Endothelial cell of umbilical vein (primary cell): Measurements from ENCODE around the gene ARPC1A. TPM values are rescaled to one million over a fixed set of nuclear protein-coding genes. Genes with fewer than 3 reads are reported as not detected.

Experiments used
- BruUV-seq: library from RNA; stranded (reverse); fragments of 400-500 nt; replicated peaks from 2 replicates; lab custom pipeline; 2021; lab: Mats Ljungman, UMichigan
- CTCF ChIA-PET: fragments of 300-600, 350-600 bp; sonication (Branson Sonifier 250); formaldehyde crosslinking; loops from one replicate; lab custom pipeline; 2021; ENCODE audit warnings: antibody characterized with exemption, inconsistent platforms; lab: Charles Lee
- POLR2A ChIA-PET: fragments of 300-600, 350-600 bp; sonication (Branson Sonifier 250); formaldehyde crosslinking; loops from one replicate; lab custom pipeline; 2021; ENCODE audit warnings: antibody characterized with exemption, inconsistent platforms; lab: Charles Lee
- DNase-seq: peaks from one replicate; pipeline ENCODE4 v3.0.0-alpha.2; 2011; ENCODE audit warnings: low read depth, low spot score
- FAIRE-seq: peaks from 2 replicates; lab custom pipeline; 2011; peaks lifted over from hg19 to GRCh38; lab: Jason Lieb, UNC
- H2AFZ ChIP-seq: 2 replicates; pipeline ENCODE4 v1.6.0; 2012; ENCODE audit warnings: low read depth, low read length, control low read depth, inconsistent platforms
- H3K27ac ChIP-seq: 2 replicates; pipeline ENCODE4 v1.5.1; 2011; ENCODE audit warnings: low read depth, mild to moderate bottlenecking, control low read depth, low read length, moderate library complexity; ENCODE audit not compliant: insufficient read depth
- H3K27me3 ChIP-seq, 2 experiments: 2 replicates each; pipeline versions ENCODE4 v1.6.0 to v1.6.1; 2011; ENCODE audit warnings: low read length in 2 of 2, mixed read lengths in 1 of 2; ENCODE audit not compliant: control insufficient read depth in 2 of 2, insufficient read depth in 2 of 2
- H3K36me3 ChIP-seq, 2 experiments: 2 replicates in 1 of 2; 3 replicates in 1 of 2; pipeline ENCODE4 v1.5.1; 2011; ENCODE audit warnings: low read length in 2 of 2, mild to moderate bottlenecking in 1 of 2, moderate library complexity in 1 of 2; ENCODE audit not compliant: control insufficient read depth in 2 of 2, insufficient read depth in 2 of 2; ENCODE audit errors: extremely low read depth in 1 of 2
- H3K4me1 ChIP-seq: 3 replicates; pipeline ENCODE4 v1.5.1; 2011; ENCODE audit warnings: mild to moderate bottlenecking, low read length; ENCODE audit not compliant: control insufficient read depth, insufficient read depth; ENCODE audit errors: extremely low read depth
- H3K4me2 ChIP-seq: 2 replicates; pipeline ENCODE4 v1.6.1; 2011; ENCODE audit warnings: low read length, control low read depth, mixed read lengths; ENCODE audit not compliant: insufficient read depth
- H3K4me3 ChIP-seq, 3 experiments: fragments of 200-600 bp in 1 of 3; sonication (generic), shearing (Covaris generic) in 1 of 3; replicated peaks in 1 of 3; 2 replicates each; pipeline ENCODE4 v1.5.1; 2011 to 2016; ENCODE audit warnings: control low read depth in 3 of 3, low read length in 3 of 3, mild to moderate bottlenecking in 2 of 3, inconsistent platforms in 1 of 3, low read depth in 1 of 3, moderate library complexity in 1 of 3; ENCODE audit not compliant: insufficient read depth in 1 of 3
- H3K79me2 ChIP-seq: 2 replicates; pipeline ENCODE4 v1.6.0; 2012; ENCODE audit warnings: low read length, inconsistent platforms; ENCODE audit not compliant: control insufficient read depth, insufficient read depth
- H3K9ac ChIP-seq: replicated peaks from 2 replicates; pipeline ENCODE3; 2011; ENCODE audit warnings: low read length, control low read depth; ENCODE audit not compliant: insufficient read depth; ENCODE audit errors: extremely low read depth
- H3K9me1 ChIP-seq: replicated peaks from 3 replicates; pipeline ENCODE4 v1.6.0; 2011; ENCODE audit warnings: mild to moderate bottlenecking, low read length; ENCODE audit not compliant: control insufficient read depth, insufficient read depth; ENCODE audit errors: extremely low read depth
- H3K9me3 ChIP-seq: replicated peaks from 2 replicates; pipeline ENCODE4 v1.5.1; 2012; ENCODE audit warnings: low read length, inconsistent platforms; ENCODE audit not compliant: control insufficient read depth, insufficient read depth
- H4K20me1 ChIP-seq: replicated peaks from 2 replicates; pipeline ENCODE3; 2011; ENCODE audit warnings: mild to moderate bottlenecking, low read length; ENCODE audit not compliant: control insufficient read depth, insufficient read depth; ENCODE audit errors: extremely low read depth
- EZH2 ChIP-seq: IDR thresholded peaks from 2 replicates; pipeline ENCODE4 v1.6.1; 2012; ENCODE audit warnings: borderline replicate concordance, low read depth, mild to moderate bottlenecking, moderate library complexity, low read length, inconsistent platforms; ENCODE audit not compliant: severe bottlenecking
- FOS ChIP-seq: IDR thresholded peaks from 2 replicates; pipeline ENCODE4 v1.6.1; 2011; ENCODE audit warnings: mild to moderate bottlenecking, low read length, moderate library complexity, borderline replicate concordance; ENCODE audit not compliant: insufficient read depth
- GATA2 ChIP-seq: IDR thresholded peaks from 2 replicates; pipeline ENCODE4 v1.7.0; 2011; ENCODE audit warnings: low read depth, mild to moderate bottlenecking, moderate library complexity, mixed read lengths, low read length; ENCODE audit not compliant: insufficient read length, insufficient read depth
- JUN ChIP-seq: IDR thresholded peaks from 2 replicates; pipeline ENCODE4 v1.6.1; 2011; ENCODE audit warnings: borderline replicate concordance, low read depth; ENCODE audit not compliant: insufficient read length, insufficient read depth
- MYC ChIP-seq: IDR thresholded peaks from one replicate; pipeline ENCODE4 v1.6.1; 2011; ENCODE audit warnings: mild to moderate bottlenecking, low read depth, low read length
- POLR2A ChIP-seq: IDR thresholded peaks from 2 replicates; pipeline ENCODE4 v1.6.1; 2012; ENCODE audit warnings: low read depth, mild to moderate bottlenecking, control low read depth, low read length
- POLR2AphosphoS5 ChIP-seq: IDR thresholded peaks from 2 replicates; pipeline ENCODE4 v1.6.1; 2012; ENCODE audit warnings: low read depth, mild to moderate bottlenecking, control low read depth, low read length, moderate library complexity; ENCODE audit not compliant: insufficient read depth
- dilution Hi-C: fragments of 300-500 bp; cut with MboI; formaldehyde crosslinking; loops from one replicate; pipeline ENCODE4 v1.15.0; 2019; ENCODE audit warnings: low sequenced_read_pairs; ENCODE audit not compliant: extremely low pct_ligation_motif_present
- intact Hi-C: fragments of 100-400 bp; cut with micrococcal nuclease; formaldehyde crosslinking; loops from one replicate; pipeline ENCODE4 v1.10.0; 2022
- polyA plus RNA-seq, 4 experiments: library from polyadenylated mRNA; depleted of rRNA in 3 of 4; stranded (reverse) in 3 of 4; unstranded in 1 of 4; fragments of >200 nt; gene quantifications; 2 replicates each; pipeline versions ENCODE4 v1.2.1 to v1.2.3, GENCODE V29; 2011 to 2012; ENCODE audit warnings: missing spikeins in 1 of 4
- total RNA-seq: library from RNA; stranded (reverse); gene quantifications from 2 replicates; pipeline ENCODE4 v1.2.3, GENCODE V29; 2021
- TF ChIP-seq, protein P1 (sequence below), 2 donors: IDR thresholded peaks; 1 replicate in 1 of 2; 2 replicates in 1 of 2; pipeline ENCODE4 v1.5.1; 2011; ENCODE audit warnings: low read length in 2 of 2, mild to moderate bottlenecking in 2 of 2, moderate library complexity in 2 of 2, control low read depth in 1 of 2, inconsistent platforms in 1 of 2, low read depth in 1 of 2; ENCODE audit not compliant: insufficient read depth in 1 of 2; ENCODE audit errors: extremely low read depth in 1 of 2
- TF ChIP-seq, protein P2 (sequence below): IDR thresholded peaks from 2 replicates; pipeline ENCODE4 v1.6.1; 2011; ENCODE audit not compliant: insufficient read depth, insufficient read length

ARPC1A gene
- total and polyA plus RNA-seq, 2 donors (not counting 3 experiments of a cell fraction or from before 2014, with no cell fraction given): 200 to 243 TPM

DNA sequence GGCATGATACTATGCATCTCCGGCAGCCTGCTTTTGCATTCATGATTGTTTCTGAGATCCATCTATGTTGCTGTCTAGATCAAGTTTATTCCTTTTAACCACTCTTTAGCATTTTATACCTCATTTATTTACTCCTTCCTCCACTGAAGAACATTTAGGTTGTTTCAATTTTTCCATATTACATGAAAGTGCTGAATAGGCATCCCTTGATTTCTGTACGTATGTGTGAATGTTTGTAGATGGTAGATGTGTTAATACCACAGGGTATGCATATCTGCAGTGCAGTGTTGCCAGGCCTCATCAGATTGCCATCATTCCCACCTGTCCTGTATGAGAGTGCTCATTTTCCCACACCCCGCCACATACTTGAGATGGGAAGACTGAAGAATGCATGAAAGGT is 13.9 kb downstream of the ARPC1A start:
- BruUV-seq: no TSS peak
- dilution Hi-C loops (no loop called here), intact Hi-C loops (no loop called here)
- Histone ChIP-seq H3K27ac (no peak overlapping the region), H3K79me2 (peaks cover 6% of the 10 kb centered on the region), H3K27me3 (no peaks in the 10 kb centered on the region), H2AFZ (no peak overlapping the region), H3K4me2 (no peak overlapping the region), H3K9me1 (no peaks in the 10 kb centered on the region), H3K4me1 (no peaks in the 10 kb centered on the region), H3K36me3 (peaks cover 21 to 29% of the 10 kb centered on the region in 2 experiments), H4K20me1 (peaks cover 2% of the 10 kb centered on the region), H3K9ac (no peak overlapping the region), H3K4me3 (no peak overlapping the region), H3K9me3 (no peaks in the 10 kb centered on the region)
- DNase-seq (no peak), FAIRE-seq (no peak)
- POLR2A ChIA-PET: no interaction called here
- CTCF ChIA-PET: interaction anchor here (0.7 kb wide), 1 partner anchor 25 kb away, joined by 3 read pairs; no protein-coding TSS in a partner anchor
- TF ChIP-seq POLR2A (no peak), JUN (no peak), EZH2 (no peak), POLR2AphosphoS5 (no peak), FOS (no peak), GATA2 (no peak), MYC (no peak)
- TF ChIP-seq, protein P1, sequence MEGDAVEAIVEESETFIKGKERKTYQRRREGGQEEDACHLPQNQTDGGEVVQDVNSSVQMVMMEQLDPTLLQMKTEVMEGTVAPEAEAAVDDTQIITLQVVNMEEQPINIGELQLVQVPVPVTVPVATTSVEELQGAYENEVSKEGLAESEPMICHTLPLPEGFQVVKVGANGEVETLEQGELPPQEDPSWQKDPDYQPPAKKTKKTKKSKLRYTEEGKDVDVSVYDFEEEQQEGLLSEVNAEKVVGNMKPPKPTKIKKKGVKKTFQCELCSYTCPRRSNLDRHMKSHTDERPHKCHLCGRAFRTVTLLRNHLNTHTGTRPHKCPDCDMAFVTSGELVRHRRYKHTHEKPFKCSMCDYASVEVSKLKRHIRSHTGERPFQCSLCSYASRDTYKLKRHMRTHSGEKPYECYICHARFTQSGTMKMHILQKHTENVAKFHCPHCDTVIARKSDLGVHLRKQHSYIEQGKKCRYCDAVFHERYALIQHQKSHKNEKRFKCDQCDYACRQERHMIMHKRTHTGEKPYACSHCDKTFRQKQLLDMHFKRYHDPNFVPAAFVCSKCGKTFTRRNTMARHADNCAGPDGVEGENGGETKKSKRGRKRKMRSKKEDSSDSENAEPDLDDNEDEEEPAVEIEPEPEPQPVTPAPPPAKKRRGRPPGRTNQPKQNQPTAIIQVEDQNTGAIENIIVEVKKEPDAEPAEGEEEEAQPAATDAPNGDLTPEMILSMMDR (IDR thresholded peaks at IDR 0.05; ENCODE audit: extremely low read depth in 1 of 2, insufficient read depth in 1 of 2, low read depth in 1 of 2, low read length in 2 of 2): no peak
- TF ChIP-seq, protein P2, sequence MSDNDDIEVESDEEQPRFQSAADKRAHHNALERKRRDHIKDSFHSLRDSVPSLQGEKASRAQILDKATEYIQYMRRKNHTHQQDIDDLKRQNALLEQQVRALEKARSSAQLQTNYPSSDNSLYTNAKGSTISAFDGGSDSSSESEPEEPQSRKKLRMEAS: no peak
